ENCODE measurements around the gene CABLES2. TPM values are rescaled to one million over a fixed set of nuclear protein-coding genes. Genes with fewer than 3 reads are reported as not detected.
A peak's percentile ranks its signal among the peaks of the same experiment; 100 is the strongest.

CABLES2 gene
- total and polyA plus RNA-seq, 9 of the 15 experiments (the other 6 are each of a cell fraction or from before 2014, with no cell fraction given), result 0.46 to 4.2 (median 1.6) TPM

DNA sequence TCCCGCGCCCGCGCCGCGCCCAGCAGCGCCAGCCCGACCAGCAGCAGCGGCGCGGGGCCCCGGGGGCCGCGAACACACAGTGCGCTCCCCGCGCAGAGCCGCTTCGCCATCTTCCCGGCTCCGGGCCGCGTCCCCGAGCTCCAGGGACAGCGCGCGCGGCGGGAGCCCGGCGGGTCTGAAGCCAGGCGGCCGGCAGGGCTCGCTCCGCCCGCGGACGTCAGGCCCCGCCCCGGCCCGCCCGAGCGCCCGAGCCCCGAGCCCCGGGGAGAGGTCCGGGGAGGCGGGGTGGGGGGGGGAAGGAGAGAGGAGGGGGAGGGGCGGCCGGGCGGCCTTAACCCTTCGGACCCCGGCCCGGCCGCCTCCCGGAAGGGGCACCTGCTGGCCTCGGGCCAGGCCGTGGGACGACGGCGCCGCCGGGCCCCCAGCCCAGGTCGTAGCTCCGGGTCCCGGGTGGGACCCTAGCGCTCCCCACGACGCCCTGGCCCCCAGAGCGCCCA lies 39.9 kb downstream of the CABLES2 start, which contains the start of gene LAMA5 (continued):
- TF ChIP-seq CCNT2 (IDR thresholded peaks at IDR 0.05; ENCODE audit: borderline replicate concordance, extremely low read depth, insufficient read length, low read depth, low read length) (peak; percentile 18), FOSL1 (tag; conservative IDR thresholded peaks at IDR 0.05) (no peak), RB1 (IDR thresholded peaks at IDR 0.05; ENCODE audit: low read depth) (peak; percentile 50; the same call in 1 of the 2 replicates), HDAC2 (IDR thresholded peaks at IDR 0.05) (no peak), SIN3B (IDR thresholded peaks at IDR 0.05; ENCODE audit: low read depth) (0 out of 2 replicates have a peak, but pooled peaks have one; percentile 44), TRIM24 (IDR thresholded peaks at IDR 0.05) (no peak), KDM1A (IDR thresholded peaks at IDR 0.05) (no peak), TBP (optimal IDR thresholded peaks at IDR 0.05; ENCODE audit: low read depth, low read length) (peak; percentile 44), RFX1 (IDR thresholded peaks at IDR 0.05) (no peak), XRCC4 (IDR thresholded peaks at IDR 0.05; ENCODE audit: extremely low read depth, insufficient read depth, insufficient read length) (no peak), PHF8 (IDR thresholded peaks at IDR 0.05; ENCODE audit: borderline replicate concordance, low read length) (peak; percentile 62; the same call in 1 of the 2 replicates), FOXJ3 (CRISPR knock-in tag; IDR thresholded peaks at IDR 0.05) (no peak), CHD1 (IDR thresholded peaks at IDR 0.05; ENCODE audit: low read length) (peak; percentile 20), FOS (IDR thresholded peaks at IDR 0.05; ENCODE audit: extremely low read depth, insufficient read length) (no peak), ZFX (CRISPR knock-in tag; IDR thresholded peaks at IDR 0.05) (no peak), TAF1 (IDR thresholded peaks at IDR 0.05; ENCODE audit: control insufficient read depth, extremely low read depth, insufficient read depth, low read length, severe bottlenecking) (peak; percentile 69), HMG20A (CRISPR knock-in tag; conservative IDR thresholded peaks at IDR 0.05) (no peak), POLR2G (IDR thresholded peaks at IDR 0.05; ENCODE audit: low read depth, low read length) (peak; percentile 84), NR2C2 (CRISPR knock-in tag; IDR thresholded peaks at IDR 0.05) (no peak), NR2C2 (tag; IDR thresholded peaks at IDR 0.05) (no peak), ELF2 (CRISPR knock-in tag; IDR thresholded peaks at IDR 0.05) (no peak), ZNF347 (CRISPR knock-in tag; IDR thresholded peaks at IDR 0.05; ENCODE audit: low read depth) (no peak)
- TF ChIP-seq, protein P1, sequence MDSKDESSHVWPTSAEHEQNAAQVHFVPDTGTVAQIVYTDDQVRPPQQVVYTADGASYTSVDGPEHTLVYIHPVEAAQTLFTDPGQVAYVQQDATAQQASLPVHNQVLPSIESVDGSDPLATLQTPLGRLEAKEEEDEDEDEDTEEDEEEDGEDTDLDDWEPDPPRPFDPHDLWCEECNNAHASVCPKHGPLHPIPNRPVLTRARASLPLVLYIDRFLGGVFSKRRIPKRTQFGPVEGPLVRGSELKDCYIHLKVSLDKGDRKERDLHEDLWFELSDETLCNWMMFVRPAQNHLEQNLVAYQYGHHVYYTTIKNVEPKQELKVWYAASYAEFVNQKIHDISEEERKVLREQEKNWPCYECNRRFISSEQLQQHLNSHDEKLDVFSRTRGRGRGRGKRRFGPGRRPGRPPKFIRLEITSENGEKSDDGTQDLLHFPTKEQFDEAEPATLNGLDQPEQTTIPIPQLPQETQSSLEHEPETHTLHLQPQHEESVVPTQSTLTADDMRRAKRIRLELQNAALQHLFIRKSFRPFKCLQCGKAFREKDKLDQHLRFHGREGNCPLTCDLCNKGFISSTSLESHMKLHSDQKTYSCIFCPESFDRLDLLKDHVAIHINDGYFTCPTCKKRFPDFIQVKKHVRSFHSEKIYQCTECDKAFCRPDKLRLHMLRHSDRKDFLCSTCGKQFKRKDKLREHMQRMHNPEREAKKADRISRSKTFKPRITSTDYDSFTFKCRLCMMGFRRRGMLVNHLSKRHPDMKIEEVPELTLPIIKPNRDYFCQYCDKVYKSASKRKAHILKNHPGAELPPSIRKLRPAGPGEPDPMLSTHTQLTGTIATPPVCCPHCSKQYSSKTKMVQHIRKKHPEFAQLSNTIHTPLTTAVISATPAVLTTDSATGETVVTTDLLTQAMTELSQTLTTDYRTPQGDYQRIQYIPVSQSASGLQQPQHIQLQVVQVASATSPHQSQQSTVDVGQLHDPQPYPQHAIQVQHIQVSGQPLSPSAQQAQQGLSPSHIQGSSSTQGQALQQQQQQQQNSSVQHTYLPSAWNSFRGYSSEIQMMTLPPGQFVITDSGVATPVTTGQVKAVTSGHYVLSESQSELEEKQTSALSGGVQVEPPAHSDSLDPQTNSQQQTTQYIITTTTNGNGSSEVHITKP (IDR thresholded peaks at IDR 0.05; ENCODE audit: partially characterized antibody), result no peak
- TF ChIP-seq, protein P2, sequence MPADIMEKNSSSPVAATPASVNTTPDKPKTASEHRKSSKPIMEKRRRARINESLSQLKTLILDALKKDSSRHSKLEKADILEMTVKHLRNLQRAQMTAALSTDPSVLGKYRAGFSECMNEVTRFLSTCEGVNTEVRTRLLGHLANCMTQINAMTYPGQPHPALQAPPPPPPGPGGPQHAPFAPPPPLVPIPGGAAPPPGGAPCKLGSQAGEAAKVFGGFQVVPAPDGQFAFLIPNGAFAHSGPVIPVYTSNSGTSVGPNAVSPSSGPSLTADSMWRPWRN (IDR thresholded peaks at IDR 0.05; ENCODE audit: low read depth), result no peak
- TF ChIP-seq, protein P3, sequence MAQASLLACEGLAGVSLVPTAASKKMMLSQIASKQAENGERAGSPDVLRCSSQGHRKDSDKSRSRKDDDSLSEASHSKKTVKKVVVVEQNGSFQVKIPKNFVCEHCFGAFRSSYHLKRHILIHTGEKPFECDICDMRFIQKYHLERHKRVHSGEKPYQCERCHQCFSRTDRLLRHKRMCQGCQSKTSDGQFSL (CRISPR knock-in tag; IDR thresholded peaks at IDR 0.05), result no peak
- TF ChIP-seq, protein P3 (tag; IDR thresholded peaks at IDR 0.05), result peak in 1 of 2 experiments; percentile 89; a peak in 2 of 4 replicates

Data from K562 (cell line).